HG03045 (cell line): ENCODE data around the gene CALCB.
"Not testable (repeated sequence)": the region's sequence is repeated elsewhere in the genome, so short reads cannot be mapped to it uniquely, and the experiment has no call there.

ENCODE experiments used
- ATAC-seq: cut with Tn5 transposase; IDR thresholded peaks from one replicate; pipeline ENCODE4 v1.9.1; 2021; ENCODE audit warnings: mild to moderate bottlenecking, moderate library complexity; ENCODE audit not compliant: unreplicated experiment

The CALCB gene

GRCh38 chr11:15073361-15074205 is at the start of gene CALCB:
TSS of gene CALCB (plus strand) at chr11:15073593. CDS start at chr11:15074719, 1,126 bp downstream.
- ATAC-seq: no peak

GRCh38 chr11:15027011-15027410 is 46.4 kb upstream of the CALCB start:
- ATAC-seq: no peak

GRCh38 chr11:15027956-15028355 is 45.4 kb upstream of the CALCB start:
- no peak for ATAC-seq

GRCh38 chr11:15028379-15028778 is 45.0 kb upstream of the CALCB start:
- ATAC-seq: no peak

GRCh38 chr11:15031945-15032344 is 41.4 kb upstream of the CALCB start:
- ATAC-seq: not testable (repeated sequence)

- ATAC-seq: no peak
Observed at GRCh38 chr11:15034687-15035267, 38.6 kb upstream of the CALCB start.

- ATAC-seq: no peak
Observed at GRCh38 chr11:15035283-15035682, 38.1 kb upstream of the CALCB start.

GRCh38 chr11:15038963-15039362 is 34.4 kb upstream of the CALCB start:
- no peak for ATAC-seq

GRCh38 chr11:15045209-15045608 is 28.2 kb upstream of the CALCB start:
- ATAC-seq: no peak

GRCh38 chr11:15045891-15046290 is 27.5 kb upstream of the CALCB start:
- no peak for ATAC-seq

- ATAC-seq: not testable (repeated sequence)
Observed at GRCh38 chr11:15046673-15047072, 26.7 kb upstream of the CALCB start.

- no peak for ATAC-seq
Observed at GRCh38 chr11:15048616-15049015, 24.8 kb upstream of the CALCB start.

- ATAC-seq: no peak
Observed at GRCh38 chr11:15053191-15053685, 20.2 kb upstream of the CALCB start.

- ATAC-seq: no peak
Observed at GRCh38 chr11:15055620-15056356, 17.6 kb upstream of the CALCB start.

GRCh38 chr11:15057329-15057728 is 16.1 kb upstream of the CALCB start:
- ATAC-seq: no peak

- ATAC-seq: no peak
Observed at GRCh38 chr11:15059132-15059915, 14.1 kb upstream of the CALCB start.

GRCh38 chr11:15062599-15062998 is 10.8 kb upstream of the CALCB start:
- ATAC-seq: no peak

GRCh38 chr11:15069751-15070150 is 3.6 kb upstream of the CALCB start:
- ATAC-seq: not testable (repeated sequence)

- no peak for ATAC-seq
Observed at GRCh38 chr11:15071556-15072255, 1.7 kb upstream of the CALCB start.

- ATAC-seq: no peak
Observed at GRCh38 chr11:15072551-15073143, 746 bp upstream of the CALCB start.
